C4-2B (cell line): ENCODE data around the gene CAMTA1.

Experiments used
- ZFX ChIP-seq: fragments of 450-650 bp; IDR thresholded peaks from 2 replicates; pipeline ENCODE4 v1.6.1; 2017
- TF ChIP-seq, protein P1 (sequence below): fragments of 450-650 bp; conservative IDR thresholded peaks from 2 replicates; pipeline ENCODE4 v1.5.1; 2017; ENCODE audit warnings: mild to moderate bottlenecking

DNA sequence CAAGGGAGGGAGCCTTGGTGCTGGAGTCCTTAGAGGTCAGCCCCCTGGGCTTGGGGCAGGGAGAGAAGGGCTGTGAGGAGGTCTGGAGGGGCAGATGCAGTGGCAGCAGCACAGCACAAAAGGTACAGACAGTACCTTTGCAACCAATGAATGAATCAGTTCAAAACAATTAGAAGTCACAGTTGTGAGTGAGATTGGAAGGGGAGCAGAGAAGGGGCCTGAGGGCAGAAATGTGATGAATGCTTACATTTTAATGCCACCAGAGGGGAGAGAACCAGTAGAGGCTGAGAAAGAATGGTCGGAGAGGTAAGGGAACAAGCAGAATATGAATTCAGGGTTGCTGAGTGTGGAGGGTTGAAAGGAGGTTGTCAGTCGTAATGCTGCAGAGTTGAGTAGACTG lies 24.2 kb downstream of the CAMTA1 start:
- TF ChIP-seq, protein P1, sequence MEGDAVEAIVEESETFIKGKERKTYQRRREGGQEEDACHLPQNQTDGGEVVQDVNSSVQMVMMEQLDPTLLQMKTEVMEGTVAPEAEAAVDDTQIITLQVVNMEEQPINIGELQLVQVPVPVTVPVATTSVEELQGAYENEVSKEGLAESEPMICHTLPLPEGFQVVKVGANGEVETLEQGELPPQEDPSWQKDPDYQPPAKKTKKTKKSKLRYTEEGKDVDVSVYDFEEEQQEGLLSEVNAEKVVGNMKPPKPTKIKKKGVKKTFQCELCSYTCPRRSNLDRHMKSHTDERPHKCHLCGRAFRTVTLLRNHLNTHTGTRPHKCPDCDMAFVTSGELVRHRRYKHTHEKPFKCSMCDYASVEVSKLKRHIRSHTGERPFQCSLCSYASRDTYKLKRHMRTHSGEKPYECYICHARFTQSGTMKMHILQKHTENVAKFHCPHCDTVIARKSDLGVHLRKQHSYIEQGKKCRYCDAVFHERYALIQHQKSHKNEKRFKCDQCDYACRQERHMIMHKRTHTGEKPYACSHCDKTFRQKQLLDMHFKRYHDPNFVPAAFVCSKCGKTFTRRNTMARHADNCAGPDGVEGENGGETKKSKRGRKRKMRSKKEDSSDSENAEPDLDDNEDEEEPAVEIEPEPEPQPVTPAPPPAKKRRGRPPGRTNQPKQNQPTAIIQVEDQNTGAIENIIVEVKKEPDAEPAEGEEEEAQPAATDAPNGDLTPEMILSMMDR, result no peak
- TF ChIP-seq ZFX, result no peak
